SU-DHL-6 (cell line): ENCODE measurements around the gene MTREX.

Experiments
- EZH2phosphoT487 ChIP-seq: fragments of 200-600 bp; sonication (generic), shearing (Covaris generic); conservative IDR thresholded peaks from 2 replicates; pipeline ENCODE4 v1.6.1; 2018; ENCODE audit warnings: mild to moderate bottlenecking, antibody characterized with exemption, low read length, moderate library complexity, mixed read lengths
- TF ChIP-seq, protein P1 (sequence below): fragments of 200-600 bp; sonication (generic); IDR thresholded peaks from one replicate; pipeline ENCODE4 v1.5.1; 2017; ENCODE audit warnings: antibody characterized with exemption, mild to moderate bottlenecking, low read length, moderate library complexity; ENCODE audit not compliant: insufficient read depth, poor library complexity, severe bottlenecking

DNA sequence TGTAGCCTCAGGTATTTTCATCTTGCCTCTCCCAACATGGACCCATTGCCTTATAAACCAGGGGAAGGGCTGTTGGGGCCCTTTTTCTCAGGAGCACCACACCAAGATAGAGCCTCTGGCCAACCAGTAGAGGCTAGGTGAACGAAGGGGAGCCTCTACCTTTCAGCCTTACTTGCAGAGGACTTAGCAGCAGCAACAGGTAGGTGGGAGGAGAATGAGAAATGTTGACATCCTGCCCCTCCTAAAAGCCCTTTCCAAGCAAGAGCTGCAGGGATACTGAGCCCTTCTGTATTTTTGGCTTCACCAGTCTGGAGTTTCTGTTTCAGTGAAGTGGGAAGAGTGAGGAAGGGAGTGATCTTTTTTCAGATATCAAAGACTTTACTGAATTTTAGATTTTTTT is 77.4 kb downstream of the MTREX start:
- TF ChIP-seq, protein P1, sequence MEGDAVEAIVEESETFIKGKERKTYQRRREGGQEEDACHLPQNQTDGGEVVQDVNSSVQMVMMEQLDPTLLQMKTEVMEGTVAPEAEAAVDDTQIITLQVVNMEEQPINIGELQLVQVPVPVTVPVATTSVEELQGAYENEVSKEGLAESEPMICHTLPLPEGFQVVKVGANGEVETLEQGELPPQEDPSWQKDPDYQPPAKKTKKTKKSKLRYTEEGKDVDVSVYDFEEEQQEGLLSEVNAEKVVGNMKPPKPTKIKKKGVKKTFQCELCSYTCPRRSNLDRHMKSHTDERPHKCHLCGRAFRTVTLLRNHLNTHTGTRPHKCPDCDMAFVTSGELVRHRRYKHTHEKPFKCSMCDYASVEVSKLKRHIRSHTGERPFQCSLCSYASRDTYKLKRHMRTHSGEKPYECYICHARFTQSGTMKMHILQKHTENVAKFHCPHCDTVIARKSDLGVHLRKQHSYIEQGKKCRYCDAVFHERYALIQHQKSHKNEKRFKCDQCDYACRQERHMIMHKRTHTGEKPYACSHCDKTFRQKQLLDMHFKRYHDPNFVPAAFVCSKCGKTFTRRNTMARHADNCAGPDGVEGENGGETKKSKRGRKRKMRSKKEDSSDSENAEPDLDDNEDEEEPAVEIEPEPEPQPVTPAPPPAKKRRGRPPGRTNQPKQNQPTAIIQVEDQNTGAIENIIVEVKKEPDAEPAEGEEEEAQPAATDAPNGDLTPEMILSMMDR, result no peak
- no peak for TF ChIP-seq EZH2phosphoT487
